Activated CD8-positive, alpha-beta memory T cell treated with anti-CD3 and anti-CD28 coated beads, Interleukin-2, amount 50 U/mL, for 4 hours (primary cell): ENCODE data around the gene SH3RF2.
"Not testable (repeated sequence)": the region's sequence is repeated elsewhere in the genome, so short reads cannot be mapped to it uniquely, and the experiment has no call there.

Experiments used
- DNase-seq: peaks from one replicate; pipeline ENCODE4 v3.0.0-alpha.2; 2020

Gene SH3RF2

GRCh38 chr5:145981589-145982571 is 45.5 kb downstream of the SH3RF2 start:
- no peak for DNase-seq

DNA sequence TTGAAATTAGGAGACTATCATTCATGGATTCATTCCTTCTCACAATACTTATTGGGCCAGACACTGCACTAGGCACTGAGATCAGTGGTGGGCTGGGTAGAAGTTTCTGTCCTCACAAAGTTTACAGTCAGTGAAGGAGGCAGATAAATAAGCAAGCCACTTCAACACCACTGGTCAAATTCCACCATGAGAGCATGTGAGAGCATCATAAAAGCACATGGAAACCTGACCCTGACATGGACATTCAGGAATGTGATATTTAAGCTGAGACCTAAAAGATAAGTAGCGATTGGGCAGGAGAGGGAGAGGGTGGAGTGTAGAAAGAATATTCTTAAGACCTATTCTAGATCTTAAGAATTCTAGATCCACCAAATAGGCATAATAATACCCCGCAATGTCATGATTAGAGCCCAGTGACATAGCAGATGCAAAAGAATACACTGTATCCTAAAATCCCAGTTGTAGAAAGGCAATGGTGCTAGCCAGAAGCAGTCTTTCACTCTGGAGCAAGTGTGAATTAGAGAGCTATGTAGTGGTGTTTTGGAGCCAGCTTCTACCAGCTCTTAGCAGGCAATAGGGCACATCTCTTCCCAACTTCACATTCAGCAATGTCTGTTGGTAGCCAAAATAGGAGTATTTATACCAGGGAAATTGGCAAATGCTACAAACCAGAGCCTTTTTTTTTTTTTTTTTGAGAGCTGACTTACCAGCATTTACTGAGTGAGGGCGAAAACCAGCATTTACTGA is 46.4 kb downstream of the SH3RF2 start:
- DNase-seq: no peak

GRCh38 chr5:145983446-145983845 is 47.1 kb downstream of the SH3RF2 start:
- DNase-seq: no peak

DNA sequence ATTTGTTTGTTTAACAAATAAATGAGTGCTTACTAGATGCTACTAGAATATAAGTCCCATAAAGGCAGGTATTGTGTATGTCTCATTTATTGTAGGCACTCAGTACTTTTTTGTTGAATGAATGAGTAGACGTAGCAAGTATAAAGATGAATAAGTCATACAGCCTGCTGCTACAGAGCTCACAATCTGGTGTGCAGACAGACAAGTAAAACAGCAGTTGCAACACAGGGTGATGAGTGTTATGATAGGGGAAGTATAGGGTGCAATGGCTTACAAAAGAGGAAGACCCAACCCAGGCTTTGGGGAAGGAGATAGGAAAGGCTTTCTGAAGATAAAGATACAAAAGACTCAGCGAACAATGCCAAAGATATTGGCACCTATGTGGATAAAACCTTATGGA is 47.7 kb downstream of the SH3RF2 start:
- no peak for DNase-seq

GRCh38 chr5:145987856-145988255 is 51.5 kb downstream of the SH3RF2 start:
- no peak for DNase-seq

DNA sequence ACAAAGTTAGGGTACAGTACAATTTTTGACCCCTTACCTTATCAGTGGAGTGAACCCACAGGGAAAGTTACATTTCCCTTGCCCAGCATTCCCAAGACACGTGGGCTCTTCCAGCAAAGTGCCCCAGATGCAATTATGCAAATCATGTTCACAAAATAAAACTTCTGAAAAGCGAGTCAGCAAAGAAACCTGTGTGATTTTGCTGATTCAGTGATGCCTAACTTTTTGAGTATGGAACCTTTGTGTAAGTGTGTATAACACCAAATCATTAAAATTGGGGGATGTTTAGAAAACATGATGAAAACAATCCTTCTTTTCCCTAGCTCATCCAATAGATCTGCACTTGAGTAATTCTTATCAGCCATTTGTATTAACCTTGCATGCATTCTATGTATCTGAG is 52.6 kb downstream of the SH3RF2 start:
- DNase-seq: no peak

- no peak for DNase-seq
Observed at GRCh38 chr5:145989428-145989827, 53.0 kb downstream of the SH3RF2 start.

- no peak for DNase-seq
Observed at GRCh38 chr5:145990170-145990569, 53.8 kb downstream of the SH3RF2 start.

DNA sequence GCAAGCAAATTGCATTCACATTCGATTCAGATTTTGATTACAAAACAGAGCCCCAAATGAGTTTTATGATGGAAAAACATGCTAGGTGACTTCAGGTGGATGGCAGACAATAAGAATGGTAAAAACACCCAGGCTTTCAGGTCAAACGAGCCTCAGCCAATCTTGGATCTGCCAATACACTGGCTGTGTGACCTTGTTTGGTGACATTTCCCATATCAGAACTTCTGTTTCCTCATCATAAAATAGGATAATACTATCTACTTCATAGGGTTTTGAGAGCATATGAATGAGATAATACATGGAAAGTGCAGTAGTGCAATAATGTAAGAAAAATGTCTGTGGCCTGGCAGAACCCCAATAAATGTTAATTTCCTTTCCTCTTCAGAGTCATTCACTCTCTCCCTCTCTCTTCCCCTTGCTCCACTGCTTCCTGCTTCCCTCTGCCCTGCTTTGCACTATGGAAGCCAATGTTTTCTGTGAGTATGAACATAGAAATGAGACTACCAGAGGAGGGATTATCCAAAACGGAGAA is 54.7 kb downstream of the SH3RF2 start:
- DNase-seq: no peak

- not testable (repeated sequence) for DNase-seq
Observed at GRCh38 chr5:145993538-145993937, 57.2 kb downstream of the SH3RF2 start.

DNA sequence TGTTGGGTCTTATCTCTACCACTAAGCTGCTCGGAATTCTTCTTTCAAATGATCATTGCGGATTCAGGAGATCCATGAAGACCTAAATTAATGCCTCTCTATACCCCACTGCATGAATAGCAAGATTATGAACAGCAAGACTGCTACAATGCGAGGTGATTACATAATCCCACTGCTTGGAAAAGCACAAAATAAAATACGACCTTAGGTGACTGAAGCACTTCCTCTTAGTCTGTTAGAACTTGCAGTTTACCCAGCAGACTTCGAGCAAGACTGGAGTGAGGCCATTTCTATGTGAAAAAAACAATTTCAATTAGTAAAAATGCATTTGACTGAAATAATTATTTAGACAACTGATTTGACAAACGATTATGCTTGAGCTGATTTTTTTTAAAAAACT is 59.8 kb downstream of the SH3RF2 start:
- DNase-seq: no peak

DNA sequence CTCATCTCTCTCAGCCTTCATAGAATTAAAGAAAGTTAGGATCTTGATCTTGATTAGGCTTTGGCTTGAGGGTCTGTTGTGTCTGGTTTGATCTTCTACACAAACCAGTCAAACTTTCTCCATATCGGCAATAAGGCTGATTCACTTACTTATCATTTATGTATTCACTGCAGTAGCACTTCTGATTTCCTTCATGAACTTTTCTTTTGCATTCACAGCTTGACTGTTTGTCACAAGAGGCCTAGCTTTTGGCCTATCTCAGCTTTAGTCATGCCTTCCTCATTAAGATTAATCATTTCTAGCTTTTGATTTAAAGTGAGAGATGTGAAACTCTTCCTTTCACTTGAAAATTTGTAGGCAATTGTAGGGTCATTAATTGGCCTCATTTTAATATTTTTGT is 62.8 kb downstream of the SH3RF2 start:
- DNase-seq: no peak

GRCh38 chr5:146000072-146000471 is 63.7 kb downstream of the SH3RF2 start:
- no peak for DNase-seq

- no peak for DNase-seq
Observed at GRCh38 chr5:146001544-146002190, 65.3 kb downstream of the SH3RF2 start.

GRCh38 chr5:146002491-146002890 is 66.1 kb downstream of the SH3RF2 start:
- DNase-seq: no peak

DNA sequence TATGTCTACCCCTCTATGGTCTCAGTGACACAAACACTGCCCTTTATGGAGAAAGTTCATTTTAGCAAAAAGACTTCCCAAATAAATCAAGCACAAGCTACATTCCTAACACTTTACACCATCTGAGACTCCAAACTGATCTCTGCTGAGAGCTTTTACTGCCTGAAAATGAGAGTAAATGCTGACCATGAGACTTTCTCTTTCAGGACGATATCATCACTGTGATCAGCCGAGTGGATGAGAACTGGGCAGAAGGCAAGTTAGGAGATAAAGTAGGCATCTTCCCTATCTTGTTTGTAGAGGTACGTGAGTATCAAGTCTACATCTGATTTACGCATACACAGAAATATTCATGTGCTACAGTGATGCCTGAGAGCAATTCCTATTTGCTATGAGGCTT is 67.5 kb downstream of the SH3RF2 start:
- no peak for DNase-seq

DNA sequence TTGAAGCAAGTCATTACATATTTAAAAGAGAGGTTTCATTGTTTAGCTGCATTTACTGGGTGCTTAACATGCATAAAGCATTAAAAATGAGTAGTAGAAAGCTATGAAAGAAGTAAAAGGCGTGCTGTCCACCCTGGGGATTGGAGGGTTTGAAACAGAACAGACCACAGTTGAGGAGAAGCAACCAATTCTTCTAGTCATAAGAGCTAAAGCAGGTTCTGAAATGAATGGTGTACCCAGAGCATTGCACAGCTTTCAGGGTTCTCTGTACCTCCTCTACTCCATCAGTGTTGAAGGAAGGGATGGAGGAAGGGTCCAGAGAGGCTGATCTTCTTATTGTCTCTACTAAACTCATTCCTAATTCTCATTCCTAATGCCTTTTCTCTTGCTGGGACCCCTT is 68.9 kb downstream of the SH3RF2 start:
- DNase-seq: no peak

GRCh38 chr5:146005723-146006122 is 69.3 kb downstream of the SH3RF2 start:
- DNase-seq: no peak

GRCh38 chr5:146006470-146007190 is 70.3 kb downstream of the SH3RF2 start:
- no peak for DNase-seq

GRCh38 chr5:146007270-146007669 is 70.9 kb downstream of the SH3RF2 start:
- DNase-seq: no peak

- no peak for DNase-seq
Observed at GRCh38 chr5:146007989-146008388, 71.6 kb downstream of the SH3RF2 start.

DNA sequence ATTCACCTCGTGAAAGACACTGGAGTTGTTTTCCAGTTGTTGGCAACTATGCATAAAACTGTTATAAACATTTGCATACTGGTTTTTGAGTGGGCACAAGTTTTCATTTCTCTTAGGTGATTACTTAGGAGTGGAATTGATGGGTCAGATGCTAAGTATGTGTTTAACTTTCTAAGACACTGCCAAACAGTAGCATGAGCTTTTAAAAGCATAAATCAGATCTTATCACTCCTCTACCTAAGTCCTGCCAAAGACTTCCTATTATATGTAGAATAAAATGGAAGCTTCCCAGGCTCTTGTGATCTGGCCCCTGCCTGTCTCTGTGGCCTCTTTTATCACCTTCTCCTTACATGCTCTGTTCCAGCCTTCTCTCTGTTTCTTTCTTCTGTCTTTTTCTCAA is 72.6 kb downstream of the SH3RF2 start:
- DNase-seq: no peak

DNA sequence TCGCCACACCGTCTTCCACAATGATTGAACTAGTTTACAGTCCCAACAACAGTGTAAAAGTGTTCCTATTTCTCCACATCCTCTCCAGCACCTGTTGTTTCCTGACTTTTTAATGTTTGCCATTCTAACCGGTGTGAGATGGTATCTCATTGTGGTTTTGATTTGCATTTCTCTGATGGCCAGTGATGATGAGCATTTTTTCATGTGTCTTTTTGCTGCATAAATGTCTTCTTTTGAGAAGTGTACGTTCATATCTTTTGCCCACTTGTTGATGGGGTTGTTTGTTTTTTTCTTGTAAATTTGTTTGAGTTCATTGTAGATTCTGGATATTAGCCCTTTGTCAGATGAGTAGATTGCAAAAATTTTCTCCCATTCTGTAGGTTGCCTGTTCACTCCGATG is 74.1 kb downstream of the SH3RF2 start:
- DNase-seq: not testable (repeated sequence)
